NCI-H2196 treated with DMSO at 0.1 percent for 48 hours (cell line): ENCODE data around the gene HERC5.
"Not testable (repeated sequence)": the region's sequence is repeated elsewhere in the genome, so short reads cannot be mapped to it uniquely, and the experiment has no call there.

ENCODE experiments used
- DNase-seq: peaks from one replicate; lab custom pipeline; 2025; ENCODE audit not compliant: unreplicated experiment; lab: John Stamatoyannopoulos, UW

The HERC5 gene

GRCh38 chr4:88456670-88457306 lies at the start of gene HERC5:
Gene HERC5, plus strand, starts transcription at chr4:88457119. Its CDS starts 151 bp downstream, at chr4:88457270.
- DNase-seq, result peak; percentile 68

DNA sequence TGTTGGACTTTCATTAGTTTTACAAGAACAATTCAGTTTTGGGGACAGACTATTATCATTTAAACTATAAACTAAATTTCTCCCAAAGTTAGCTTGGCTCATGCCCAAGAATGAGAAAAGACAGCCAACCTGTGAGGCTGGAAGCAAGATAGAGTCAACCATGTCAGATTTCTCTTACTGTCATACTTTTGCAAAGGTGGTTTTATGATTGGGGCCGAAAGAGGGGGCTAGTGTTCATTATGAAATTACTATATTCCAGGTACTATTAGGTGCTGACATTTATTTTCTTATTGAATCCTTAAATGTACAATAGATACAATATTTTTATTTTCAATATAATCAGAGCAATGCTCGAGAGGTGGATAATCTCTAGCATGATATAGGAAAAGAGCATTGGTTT lies 47.7 kb upstream of the HERC5 start:
- no peak for DNase-seq

GRCh38 chr4:88409789-88410188 lies 47.1 kb upstream of the HERC5 start:
- DNase-seq, result no peak

- DNase-seq, result no peak
Observed at GRCh38 chr4:88411491-88412096, 45.3 kb upstream of the HERC5 start.

DNA sequence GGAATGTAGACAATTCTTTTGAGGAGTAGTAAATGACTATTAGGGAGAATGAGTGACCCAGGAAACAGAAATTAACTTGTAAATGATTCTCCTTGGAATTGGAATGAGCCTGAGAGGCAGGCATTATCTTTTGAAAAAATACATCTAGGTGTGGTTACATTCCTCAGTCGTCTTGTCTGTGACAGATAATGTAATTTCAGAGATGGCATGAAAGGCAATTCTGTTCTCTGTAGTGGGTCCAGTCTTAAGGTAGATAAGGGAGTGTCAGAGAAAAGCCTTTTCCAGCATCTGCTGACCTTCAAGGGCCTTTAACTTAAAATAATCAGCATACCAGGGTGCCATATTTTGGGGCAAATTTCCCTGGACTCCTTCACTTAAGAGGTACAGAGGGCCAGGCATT lies 43.1 kb upstream of the HERC5 start:
- DNase-seq, result no peak

DNA sequence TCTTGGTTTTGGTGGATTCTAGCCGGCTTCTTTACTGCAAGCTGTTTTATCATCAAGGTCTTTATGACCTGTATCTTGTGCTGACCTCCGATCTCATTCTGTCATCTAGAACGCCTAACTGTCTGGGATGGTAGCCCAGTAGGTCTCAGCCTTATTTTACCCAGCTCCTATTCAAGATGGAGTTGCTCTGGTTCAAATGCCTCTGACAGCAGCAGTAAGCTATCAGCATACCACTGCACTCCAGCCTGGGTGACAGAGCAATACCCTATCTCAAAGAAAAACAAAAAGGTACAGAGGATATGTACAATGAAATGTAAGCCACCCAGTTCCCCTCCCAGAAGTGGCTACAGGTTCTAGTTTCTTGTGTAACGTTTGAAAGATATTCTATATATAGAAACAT lies 42.2 kb upstream of the HERC5 start:
- no peak for DNase-seq

GRCh38 chr4:88415982-88416381 lies 40.9 kb upstream of the HERC5 start:
- no peak for DNase-seq

DNA sequence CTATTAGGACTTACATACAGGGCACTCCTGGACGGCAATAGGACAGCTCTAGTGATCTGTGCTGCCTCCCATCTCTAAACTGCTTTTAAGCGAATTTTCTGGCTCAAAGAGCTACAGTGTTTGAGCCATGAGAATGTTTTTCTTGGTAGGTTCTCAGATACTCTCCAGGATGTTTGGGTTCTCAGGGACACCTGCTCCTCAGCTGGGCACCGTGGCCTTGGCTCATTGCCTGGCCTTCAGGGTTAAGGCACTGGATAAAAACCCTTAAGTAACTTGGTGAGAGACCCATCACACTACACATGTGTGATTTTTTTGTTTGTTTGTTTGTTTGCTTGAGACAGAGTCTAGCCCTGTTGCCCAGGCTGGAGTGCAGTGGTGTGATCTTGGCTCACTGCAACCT lies 38.5 kb upstream of the HERC5 start:
- DNase-seq, result no peak

GRCh38 chr4:88419874-88420273 lies 37.0 kb upstream of the HERC5 start:
- DNase-seq, result no peak

GRCh38 chr4:88420844-88421243 lies 36.1 kb upstream of the HERC5 start:
- no peak for DNase-seq

- DNase-seq, result no peak
Observed at GRCh38 chr4:88422403-88422802, 34.5 kb upstream of the HERC5 start.

DNA sequence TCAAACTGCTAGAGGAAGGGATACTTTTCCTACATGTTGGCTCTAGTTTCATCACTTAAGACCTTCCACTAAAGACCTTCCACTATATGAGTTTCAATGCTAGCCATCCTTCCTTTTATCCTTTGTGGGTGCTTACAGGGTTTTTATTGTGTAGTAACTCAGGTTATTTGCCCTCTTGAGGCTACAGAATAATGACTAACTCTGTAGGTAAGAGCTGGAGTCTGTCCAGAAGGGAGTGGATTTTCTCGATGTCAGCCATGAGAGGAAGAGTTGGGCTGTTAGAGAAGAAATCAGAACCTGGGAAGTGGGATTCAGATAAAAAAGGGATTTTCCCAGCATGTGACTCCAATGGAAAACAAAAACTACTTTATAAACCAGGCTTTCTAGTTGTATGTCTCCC lies 27.5 kb upstream of the HERC5 start:
- no peak for DNase-seq

DNA sequence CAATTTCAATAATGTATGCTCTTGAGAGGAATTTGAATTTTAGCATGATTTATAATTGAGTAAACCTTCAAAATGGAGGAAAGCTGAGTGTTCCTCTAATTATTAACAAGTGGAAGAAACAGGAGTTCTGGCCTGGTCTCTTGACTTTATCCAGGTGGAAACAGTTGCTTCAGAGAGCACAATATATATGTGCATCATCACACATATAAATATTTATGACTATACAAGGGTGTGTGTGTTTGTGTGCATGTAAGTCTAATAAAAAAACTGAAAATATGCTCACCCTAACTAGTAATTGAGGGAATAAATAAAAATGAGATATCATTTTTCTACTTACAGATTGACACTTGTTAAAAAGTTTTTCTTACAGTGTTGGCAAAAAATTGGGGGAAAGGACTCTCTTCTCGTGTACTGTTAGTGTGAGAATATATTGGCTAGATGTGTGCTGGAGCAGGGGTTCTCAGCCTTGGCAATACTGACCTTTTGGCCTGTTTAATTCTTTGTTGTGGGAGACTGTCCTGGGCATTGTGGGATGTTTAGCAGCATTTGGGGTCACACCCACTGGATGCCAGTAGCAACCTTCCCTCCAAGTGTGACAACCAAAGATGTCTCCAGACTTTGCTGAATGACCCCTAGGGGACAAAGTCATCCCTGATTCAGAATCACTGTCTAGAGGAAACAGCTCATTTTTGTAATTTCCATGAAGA lies 20.8 kb upstream of the HERC5 start:
- DNase-seq, result no peak

DNA sequence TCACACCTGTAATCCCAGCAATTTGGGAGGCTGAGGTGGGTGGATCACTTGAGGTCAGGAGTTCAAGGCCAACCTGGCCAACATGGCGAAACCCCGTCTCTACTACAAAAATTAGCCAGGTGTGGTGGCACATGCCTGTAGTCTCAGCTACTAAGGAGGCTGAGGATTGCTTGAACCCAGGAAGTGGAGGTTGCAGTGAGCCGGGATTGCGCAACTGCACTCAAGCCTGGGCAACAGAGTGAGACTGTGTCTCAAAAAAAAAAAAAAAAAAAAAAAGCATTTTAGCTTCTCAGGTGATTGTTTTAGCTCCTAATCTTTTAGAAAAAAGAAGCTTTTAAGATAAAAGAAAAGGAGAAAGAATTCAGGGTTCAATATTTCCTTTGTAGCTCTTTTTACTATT lies 19.0 kb upstream of the HERC5 start:
- DNase-seq, result not testable (repeated sequence)

GRCh38 chr4:88439161-88439760 lies 17.7 kb upstream of the HERC5 start:
- DNase-seq, result no peak

- DNase-seq, result no peak
Observed at GRCh38 chr4:88440146-88440545, 16.8 kb upstream of the HERC5 start.

DNA sequence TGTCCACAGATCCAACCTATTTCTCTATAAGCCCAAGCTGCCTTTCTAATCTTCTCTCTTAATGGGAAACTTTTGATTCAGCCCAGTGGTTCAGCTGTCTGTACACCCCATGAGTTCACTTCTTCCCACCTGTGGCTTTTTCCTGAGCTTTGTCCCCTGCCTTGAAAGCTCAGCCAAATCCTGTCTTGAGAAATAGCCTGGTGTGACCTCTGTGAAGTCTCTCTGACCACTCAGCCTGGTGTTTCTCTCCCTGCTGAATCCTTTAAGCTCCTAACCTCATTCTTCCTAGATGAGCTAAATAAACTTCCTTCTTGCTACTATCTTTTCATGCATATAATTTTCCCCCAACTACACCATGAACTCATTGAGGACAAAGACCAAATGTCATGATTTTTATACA lies 15.2 kb upstream of the HERC5 start:
- no peak for DNase-seq

DNA sequence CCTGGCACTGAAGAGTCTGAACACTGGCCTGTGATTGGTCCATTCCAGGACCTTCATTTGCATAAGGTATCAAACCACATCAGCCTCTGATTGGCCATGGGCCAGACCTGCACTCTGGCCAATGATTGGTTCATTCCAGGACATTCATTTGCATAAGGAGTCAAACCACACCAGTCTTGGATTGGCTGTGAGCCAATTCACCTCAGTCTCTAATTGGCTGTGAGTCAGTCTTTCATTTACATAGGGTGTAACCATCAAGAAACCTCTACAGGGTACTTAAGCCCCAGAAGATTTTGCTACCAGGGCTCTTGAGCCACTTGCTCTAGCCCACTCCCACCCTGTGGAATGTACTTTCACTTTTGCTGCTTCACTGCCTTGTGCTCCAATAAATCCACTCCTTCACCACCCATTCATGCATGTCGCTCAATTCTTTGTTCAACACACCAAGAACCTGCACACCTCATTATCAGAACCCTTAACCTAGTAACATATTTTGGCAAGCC lies 14.2 kb upstream of the HERC5 start:
- DNase-seq, result no peak

- DNase-seq, result no peak
Observed at GRCh38 chr4:88443486-88443885, 13.4 kb upstream of the HERC5 start.

- no peak for DNase-seq
Observed at GRCh38 chr4:88445252-88445651, 11.7 kb upstream of the HERC5 start.

DNA sequence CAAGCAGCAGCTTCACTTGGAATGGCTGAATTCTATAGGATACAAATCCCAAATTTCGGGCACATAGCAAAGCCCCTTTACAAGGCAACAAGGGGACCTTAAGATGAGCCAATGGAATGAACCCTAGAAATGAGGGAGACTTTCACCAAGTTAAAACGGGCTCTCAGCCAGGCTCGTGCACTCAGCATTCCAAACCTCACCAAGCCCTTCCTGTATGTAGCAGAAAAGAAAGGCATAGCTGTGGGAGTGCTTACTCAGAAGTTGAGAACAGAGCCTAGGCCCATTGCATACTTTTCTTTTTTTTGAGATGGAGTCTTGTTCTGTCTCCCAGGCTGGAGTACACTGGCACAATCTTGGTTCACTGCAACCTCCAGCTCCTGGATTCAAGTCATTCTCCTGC lies 10.8 kb upstream of the HERC5 start:
- DNase-seq, result no peak
